ENCODE data around the gene P2RY2.
A peak's percentile ranks its signal among the peaks of the same experiment; 100 is the strongest.

Gene P2RY2

GRCh38 chr11:73225001-73225686 is 7.1 kb downstream of the P2RY2 start:
- no peak for DNase-seq (ENCODE audit: low read depth in 1 of 2, low spot score in 1 of 2)
- TF ChIP-seq GABPA (IDR thresholded peaks at IDR 0.05; ENCODE audit: low read depth) (no peak), CTCF (IDR thresholded peaks at IDR 0.05; ENCODE audit: insufficient read depth, low read length) (no peak), POLR2AphosphoS5 (IDR thresholded peaks at IDR 0.05; ENCODE audit: low read depth) (no peak), SPI1 (IDR thresholded peaks at IDR 0.05; ENCODE audit: borderline replicate concordance, low read depth) (no peak)
- TF ChIP-seq, protein P1, sequence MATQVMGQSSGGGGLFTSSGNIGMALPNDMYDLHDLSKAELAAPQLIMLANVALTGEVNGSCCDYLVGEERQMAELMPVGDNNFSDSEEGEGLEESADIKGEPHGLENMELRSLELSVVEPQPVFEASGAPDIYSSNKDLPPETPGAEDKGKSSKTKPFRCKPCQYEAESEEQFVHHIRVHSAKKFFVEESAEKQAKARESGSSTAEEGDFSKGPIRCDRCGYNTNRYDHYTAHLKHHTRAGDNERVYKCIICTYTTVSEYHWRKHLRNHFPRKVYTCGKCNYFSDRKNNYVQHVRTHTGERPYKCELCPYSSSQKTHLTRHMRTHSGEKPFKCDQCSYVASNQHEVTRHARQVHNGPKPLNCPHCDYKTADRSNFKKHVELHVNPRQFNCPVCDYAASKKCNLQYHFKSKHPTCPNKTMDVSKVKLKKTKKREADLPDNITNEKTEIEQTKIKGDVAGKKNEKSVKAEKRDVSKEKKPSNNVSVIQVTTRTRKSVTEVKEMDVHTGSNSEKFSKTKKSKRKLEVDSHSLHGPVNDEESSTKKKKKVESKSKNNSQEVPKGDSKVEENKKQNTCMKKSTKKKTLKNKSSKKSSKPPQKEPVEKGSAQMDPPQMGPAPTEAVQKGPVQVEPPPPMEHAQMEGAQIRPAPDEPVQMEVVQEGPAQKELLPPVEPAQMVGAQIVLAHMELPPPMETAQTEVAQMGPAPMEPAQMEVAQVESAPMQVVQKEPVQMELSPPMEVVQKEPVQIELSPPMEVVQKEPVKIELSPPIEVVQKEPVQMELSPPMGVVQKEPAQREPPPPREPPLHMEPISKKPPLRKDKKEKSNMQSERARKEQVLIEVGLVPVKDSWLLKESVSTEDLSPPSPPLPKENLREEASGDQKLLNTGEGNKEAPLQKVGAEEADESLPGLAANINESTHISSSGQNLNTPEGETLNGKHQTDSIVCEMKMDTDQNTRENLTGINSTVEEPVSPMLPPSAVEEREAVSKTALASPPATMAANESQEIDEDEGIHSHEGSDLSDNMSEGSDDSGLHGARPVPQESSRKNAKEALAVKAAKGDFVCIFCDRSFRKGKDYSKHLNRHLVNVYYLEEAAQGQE (IDR thresholded peaks at IDR 0.05; ENCODE audit: insufficient replicate concordance, low read depth) = no peak
- H3K27ac ChIP-seq (replicated peaks) = peak overlapping the region; percentile 15; the same call in 1 of the 2 replicates
- H3K27me3 ChIP-seq (ENCODE audit: insufficient read depth, poor library complexity, severe bottlenecking) = no peaks in the 10 kb centered on the region
- H3K4me3 ChIP-seq (replicated peaks; ENCODE audit: insufficient read depth, low read length) = no peak overlapping the region

DNA sequence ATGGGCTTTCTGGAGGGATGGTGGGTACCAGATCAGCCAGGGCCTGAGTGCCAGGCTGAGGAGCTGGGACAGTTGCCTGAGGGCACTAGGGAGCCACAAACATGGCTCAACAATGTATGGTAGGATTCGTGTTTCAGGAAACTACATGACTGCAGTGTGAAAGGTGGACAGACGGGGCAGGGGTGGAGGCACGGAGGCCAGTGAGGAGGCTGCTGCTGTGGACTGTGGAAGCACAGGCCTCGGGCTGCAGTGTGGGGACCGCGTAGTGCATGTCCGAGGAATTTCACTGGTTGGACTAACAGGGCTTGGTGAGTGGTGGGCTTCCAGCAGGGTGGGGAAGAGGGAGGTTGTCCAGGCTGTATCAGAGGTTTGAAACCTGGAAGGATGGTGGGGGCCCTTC is 7.8 kb downstream of the P2RY2 start:
- H3K27ac ChIP-seq (replicated peaks) = no peak overlapping the region
- H3K27me3 ChIP-seq (ENCODE audit: insufficient read depth, poor library complexity, severe bottlenecking) = no peaks in the 10 kb centered on the region
- DNase-seq (ENCODE audit: low read depth in 1 of 2, low spot score in 1 of 2) = no peak
- H3K4me3 ChIP-seq (replicated peaks; ENCODE audit: insufficient read depth, low read length) = no peak overlapping the region
- TF ChIP-seq, protein P1 (IDR thresholded peaks at IDR 0.05; ENCODE audit: insufficient replicate concordance, low read depth) = no peak
- peak; percentile 22 for TF ChIP-seq POLR2AphosphoS5 (IDR thresholded peaks at IDR 0.05; ENCODE audit: low read depth)

DNA sequence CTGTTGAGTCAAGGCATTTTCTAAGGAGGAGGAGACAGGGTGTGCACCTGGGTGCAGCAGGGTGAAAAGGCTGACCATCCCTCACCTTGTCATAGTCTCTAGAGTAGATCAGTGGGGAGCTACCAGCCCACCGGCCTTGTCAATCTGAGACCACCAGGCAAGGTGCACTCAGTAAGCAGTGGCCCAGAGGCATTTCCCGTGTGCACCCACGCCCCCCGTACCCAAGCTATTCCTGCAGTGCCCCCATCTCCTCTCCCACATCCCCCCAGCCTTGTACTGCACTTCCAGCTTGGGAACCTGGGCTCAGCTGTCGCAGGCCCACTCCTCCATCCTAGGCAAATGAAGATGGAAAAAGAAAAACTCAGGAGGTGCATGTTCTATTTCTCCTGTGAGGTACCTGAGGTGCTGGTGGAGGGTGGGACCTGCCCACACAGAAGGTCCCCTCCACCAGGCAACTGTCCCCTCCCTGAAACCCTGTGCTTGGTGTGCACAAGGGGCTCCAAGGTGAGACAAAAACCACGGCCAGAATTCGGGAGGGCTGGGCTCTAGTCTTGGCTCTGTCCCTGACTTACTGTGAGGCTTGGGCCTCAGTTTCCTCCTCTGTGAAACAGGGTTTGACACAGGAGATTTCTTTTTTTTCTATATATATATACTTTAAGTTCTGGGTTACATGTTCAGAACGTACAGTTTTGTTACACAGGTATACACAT is 8.4 kb downstream of the P2RY2 start:
- Histone ChIP-seq H3K4me3 (replicated peaks; ENCODE audit: insufficient read depth, low read length) (no peak overlapping the region), H3K27ac (replicated peaks) (no peak overlapping the region), H3K27me3 (ENCODE audit: insufficient read depth, poor library complexity, severe bottlenecking) (no peaks in the 10 kb centered on the region)
- no peak for DNase-seq (ENCODE audit: low read depth in 1 of 2, low spot score in 1 of 2)
- TF ChIP-seq GABPA (IDR thresholded peaks at IDR 0.05; ENCODE audit: low read depth) = no peak
- TF ChIP-seq POLR2AphosphoS5 (IDR thresholded peaks at IDR 0.05; ENCODE audit: low read depth) = no peak; the same call in 1 of the 2 replicates
- TF ChIP-seq, protein P1 (IDR thresholded peaks at IDR 0.05; ENCODE audit: insufficient replicate concordance, low read depth) = no peak
- TF ChIP-seq SPI1 (IDR thresholded peaks at IDR 0.05; ENCODE audit: borderline replicate concordance, low read depth) = no peak
- TF ChIP-seq CTCF (IDR thresholded peaks at IDR 0.05; ENCODE audit: insufficient read depth, low read length) = no peak
